H1 (cell line): ENCODE data around the gene TMEM114. TPM values are rescaled to one million over a fixed set of nuclear protein-coding genes. Genes with fewer than 3 reads are reported as not detected.

Experiments
- CTCF ChIA-PET: fragments of 300-600 bp; sonication (Branson Sonifier 250); formaldehyde crosslinking; loops from one replicate; lab custom pipeline; 2021; ENCODE audit not compliant: partially characterized antibody; lab: Charles Lee
- POLR2A ChIA-PET: fragments of 300-600 bp; sonication (Branson Sonifier 250); formaldehyde crosslinking; loops from one replicate; lab custom pipeline; 2021; ENCODE audit warnings: inconsistent platforms; ENCODE audit not compliant: partially characterized antibody; lab: Charles Lee
- DNase-seq, 2 experiments: peaks; one replicate each; pipeline versions ENCODE4 v3.0.0 to v3.0.0-alpha.2; 2010 to 2022; ENCODE audit warnings: low spot score in 2 of 2, low read depth in 1 of 2, mixed read lengths in 1 of 2
- FAIRE-seq: peaks from 2 replicates; lab custom pipeline; 2011; peaks lifted over from hg19 to GRCh38; lab: Jason Lieb, UNC
- H2AFZ ChIP-seq: 2 replicates; pipeline ENCODE4 v1.8.1; 2012; ENCODE audit warnings: low read length, inconsistent platforms
- H2AK5ac ChIP-seq: 2 replicates; pipeline ENCODE4 v1.6.1; 2013; ENCODE audit warnings: low read depth, low read length
- H2BK120ac ChIP-seq: replicated peaks from 2 replicates; pipeline ENCODE3; 2013; ENCODE audit warnings: low read depth, low read length, inconsistent platforms
- H2BK12ac ChIP-seq: 2 replicates; pipeline ENCODE4 v1.6.1; 2013; ENCODE audit warnings: low read depth, low read length
- H2BK15ac ChIP-seq: 2 replicates; pipeline ENCODE4 v1.6.1; 2013; ENCODE audit warnings: low read length
- H2BK20ac ChIP-seq: 2 replicates; pipeline ENCODE4 v1.6.1; 2013; ENCODE audit warnings: low read length
- H2BK5ac ChIP-seq: 2 replicates; pipeline ENCODE4 v1.6.1; 2013; ENCODE audit warnings: low read depth, low read length
- H3K14ac ChIP-seq: 2 replicates; pipeline ENCODE4 v1.6.1; 2013; ENCODE audit warnings: inconsistent platforms; ENCODE audit not compliant: insufficient read length
- H3K18ac ChIP-seq: 2 replicates; pipeline ENCODE4 v1.6.1; 2013; ENCODE audit warnings: low read length; ENCODE audit errors: extremely low read depth
- H3K23ac ChIP-seq: 2 replicates; pipeline ENCODE4 v1.6.1; 2013; ENCODE audit warnings: inconsistent platforms; ENCODE audit not compliant: insufficient read length
- H3K23me2 ChIP-seq: 2 replicates; pipeline ENCODE4 v1.6.1; 2013; ENCODE audit warnings: low read depth, low read length
- H3K27ac ChIP-seq: 2 replicates; pipeline ENCODE4 v1.6.1; 2011; ENCODE audit warnings: low read depth, low read length, inconsistent platforms
- H3K27me3 ChIP-seq, 4 experiments: replicated peaks in 1 of 4; 1 replicate in 1 of 4; 2 replicates in 3 of 4; pipeline versions ENCODE4 v1.6.1 to v1.8.1; 2011 to 2013; ENCODE audit warnings: low read length in 3 of 4, mild to moderate bottlenecking in 3 of 4, inconsistent platforms in 2 of 4, mixed read lengths in 2 of 4, moderate library complexity in 1 of 4; ENCODE audit not compliant: control insufficient read depth in 3 of 4, insufficient read depth in 3 of 4; ENCODE audit errors: extremely low read depth in 1 of 4
- H3K36me3 ChIP-seq, 4 experiments: 2 replicates each; pipeline versions ENCODE4 v1.6.1 to v1.8.1; 2011 to 2013; ENCODE audit warnings: mild to moderate bottlenecking in 4 of 4, low read length in 3 of 4, moderate library complexity in 2 of 4, control low read depth in 1 of 4, inconsistent platforms in 1 of 4; ENCODE audit not compliant: insufficient read depth in 4 of 4, control insufficient read depth in 2 of 4
- H3K4ac ChIP-seq: replicated peaks from 2 replicates; pipeline ENCODE3; 2013; ENCODE audit warnings: low read length, low read depth, mixed read lengths, inconsistent platforms; ENCODE audit not compliant: insufficient read length
- H3K4me1 ChIP-seq, 4 experiments: replicated peaks in 1 of 4; 1 replicate in 1 of 4; 2 replicates in 3 of 4; pipeline versions ENCODE4 v1.6.1 to v1.8.1; 2011 to 2013; ENCODE audit warnings: low read length in 3 of 4, inconsistent platforms in 2 of 4, mixed read lengths in 1 of 4; ENCODE audit not compliant: insufficient read depth in 4 of 4, control insufficient read depth in 3 of 4
- H3K4me2 ChIP-seq, 2 experiments: 2 replicates each; pipeline versions ENCODE4 v1.6.1 to v1.8.1; 2011 to 2013; ENCODE audit warnings: low read depth in 2 of 2, low read length in 2 of 2, control low read depth in 1 of 2, inconsistent platforms in 1 of 2, mild to moderate bottlenecking in 1 of 2; ENCODE audit not compliant: insufficient read depth in 1 of 2
- H3K4me3 ChIP-seq, 4 experiments: fragments of 200-600, 300-600 bp in 1 of 4; sonication (generic), shearing (Covaris generic), sonication (Bioruptor Twin) in 1 of 4; 2 replicates each; pipeline versions ENCODE4 v1.5.1 to v1.8.1; 2011 to 2016; ENCODE audit warnings: low read length in 4 of 4, low read depth in 3 of 4, control low read depth in 2 of 4, inconsistent platforms in 2 of 4, mild to moderate bottlenecking in 2 of 4, mixed read lengths in 1 of 4, moderate library complexity in 1 of 4; ENCODE audit not compliant: insufficient read depth in 2 of 4; ENCODE audit errors: extremely low read depth in 1 of 4
- H3K56ac ChIP-seq: replicated peaks from 2 replicates; pipeline ENCODE3; 2013; ENCODE audit warnings: low read depth, mild to moderate bottlenecking, mixed read lengths, low read length, inconsistent platforms; ENCODE audit not compliant: insufficient read length
- H3K79me1 ChIP-seq: 2 replicates; pipeline ENCODE4 v1.6.1; 2013; ENCODE audit warnings: low read depth, low read length, control low read depth
- H3K79me2 ChIP-seq, 2 experiments: 2 replicates each; pipeline versions ENCODE4 v1.6.1 to v1.8.1; 2012 to 2013; ENCODE audit warnings: low read length in 2 of 2, mild to moderate bottlenecking in 2 of 2, inconsistent platforms in 1 of 2; ENCODE audit not compliant: insufficient read depth in 2 of 2, control insufficient read depth in 1 of 2
- H3K9ac ChIP-seq, 4 experiments: replicated peaks in 1 of 4; 1 replicate in 1 of 4; 2 replicates in 3 of 4; pipeline versions ENCODE4 v1.6.1 to v1.8.1; 2011 to 2013; ENCODE audit warnings: low read depth in 3 of 4, low read length in 3 of 4, control low read depth in 2 of 4, mild to moderate bottlenecking in 2 of 4, moderate library complexity in 2 of 4, inconsistent platforms in 1 of 4; ENCODE audit errors: extremely low read depth in 1 of 4
- H3K9me3 ChIP-seq, 2 experiments: 2 replicates each; pipeline versions ENCODE4 v1.6.1 to v1.8.1; 2012 to 2013; ENCODE audit warnings: mild to moderate bottlenecking in 2 of 2, moderate library complexity in 2 of 2, control low read depth in 1 of 2, inconsistent platforms in 1 of 2, low read depth in 1 of 2, low read length in 1 of 2, mixed read lengths in 1 of 2; ENCODE audit not compliant: insufficient read depth in 2 of 2
- H4K20me1 ChIP-seq, 2 experiments: replicated peaks in 1 of 2; 2 replicates each; pipeline versions ENCODE3 to v1.8.1; 2011 to 2013; ENCODE audit warnings: inconsistent platforms in 2 of 2, low read length in 2 of 2, mild to moderate bottlenecking in 1 of 2; ENCODE audit not compliant: insufficient read depth in 2 of 2, control insufficient read depth in 1 of 2
- H4K5ac ChIP-seq: 2 replicates; pipeline ENCODE4 v1.6.1; 2013; ENCODE audit warnings: low read length, low read depth, mixed read lengths, inconsistent platforms; ENCODE audit not compliant: insufficient read length
- H4K8ac ChIP-seq: 2 replicates; pipeline ENCODE4 v1.8.0; 2013; ENCODE audit warnings: mild to moderate bottlenecking, moderate library complexity, low read length, inconsistent platforms; ENCODE audit not compliant: insufficient read depth; ENCODE audit errors: extremely low read depth
- H4K91ac ChIP-seq: replicated peaks from 2 replicates; pipeline ENCODE3; 2013; ENCODE audit warnings: low read length, mixed read lengths, inconsistent platforms; ENCODE audit not compliant: insufficient read length
- ASH2L ChIP-seq: fragments of 200-600, 300-600 bp; sonication (generic); IDR thresholded peaks from one replicate; pipeline ENCODE4 v1.7.1; 2017; ENCODE audit warnings: low read length
- CEBPB ChIP-seq: IDR thresholded peaks from 2 replicates; pipeline ENCODE4 v1.6.1; 2012; ENCODE audit warnings: low read depth, low read length
- CHD2 ChIP-seq: IDR thresholded peaks from 2 replicates; pipeline ENCODE4 v1.6.1; 2012; ENCODE audit warnings: low read length, improper control_type of control experiment
- EP300 ChIP-seq, 2 experiments: IDR thresholded peaks; 1 replicate in 1 of 2; 2 replicates in 1 of 2; pipeline ENCODE4 v1.6.1; 2011 to 2012; ENCODE audit warnings: low read depth in 2 of 2, low read length in 2 of 2, mild to moderate bottlenecking in 2 of 2, borderline replicate concordance in 1 of 2, inconsistent platforms in 1 of 2, moderate library complexity in 1 of 2
- KDM4A ChIP-seq: IDR thresholded peaks from one replicate; pipeline ENCODE4 v1.7.1; 2012; ENCODE audit warnings: low read depth, mild to moderate bottlenecking, moderate library complexity, low read length, inconsistent platforms; ENCODE audit not compliant: severe bottlenecking
- POLR2A ChIP-seq, 2 experiments: IDR thresholded peaks; 1 replicate in 1 of 2; 2 replicates in 1 of 2; pipeline ENCODE4 v1.6.1; 2011; ENCODE audit warnings: low read depth in 2 of 2, low read length in 2 of 2, mild to moderate bottlenecking in 2 of 2; ENCODE audit errors: control extremely low read depth in 1 of 2
- TEAD4 ChIP-seq: IDR thresholded peaks from 2 replicates; pipeline ENCODE4 v1.6.1; 2012; ENCODE audit warnings: low read depth, low read length, inconsistent platforms, mixed read lengths
- WGBS, 2 experiments: shearing (Covaris generic) in 1 of 2; methylation state at CpG; one replicate each; pipeline versions ENCODE4 v1.1.6 to v1.1.7; 2013 to 2015; ENCODE audit warnings: low lambda C conversion rate in 2 of 2, mixed read lengths in 2 of 2, inconsistent platforms in 1 of 2, low coverage in 1 of 2, missing lambda C conversion rate in 1 of 2; ENCODE audit not compliant: insufficient replicate concordance in 2 of 2, insufficient coverage in 1 of 2, insufficient read length in 1 of 2; ENCODE audit errors: extremely low coverage in 1 of 2, missing lambda C conversion rate in 1 of 2; 5-methylcytosine and 5-hydroxymethylcytosine counted together
- polyA plus RNA-seq, 7 experiments: library from polyadenylated mRNA; depleted of rRNA in 3 of 7; stranded (reverse) in 5 of 7; unstranded in 2 of 7; fragments of >200 nt in 5 of 7; fragments of 200-250 nt in 2 of 7; gene quantifications; 1 replicate in 5 of 7; 2 replicates in 1 of 7; 4 replicates in 1 of 7; pipeline versions ENCODE4 v1.2.1 to v1.2.3, GENCODE V29; 2011 to 2013; ENCODE audit warnings: missing spikeins in 2 of 7, mixed read lengths in 2 of 7
- total RNA-seq: library from RNA; stranded (reverse); fragmentation: NEBNext Ultra II Directional; extraction: Animal tissue kit (Norgen Biotek cat#: 25700); gene quantifications from 2 replicates; pipeline ENCODE4 v1.2.1, GENCODE V29; 2021
- TF ChIP-seq, protein P1 (sequence below), 3 experiments: IDR thresholded peaks; 1 replicate in 2 of 3; 2 replicates in 1 of 3; pipeline versions ENCODE4 v1.5.1 to v1.6.1; 2011; ENCODE audit warnings: low read length in 3 of 3, mild to moderate bottlenecking in 3 of 3, inconsistent platforms in 2 of 3, low read depth in 1 of 3, moderate library complexity in 1 of 3; ENCODE audit not compliant: insufficient read depth in 1 of 3; ENCODE audit errors: control extremely low read depth in 1 of 3

TMEM114 gene
- total and polyA plus RNA-seq, 2 of the 8 experiments (the other 6 are each of a cell fraction or from before 2014, with no cell fraction given): 1.6 to 2.9 TPM

GRCh38 chr16:8567355-8568230 is 22.7 kb downstream of the TMEM114 start:
- WGBS, 2 experiments: 26% methylated on average over 23 of the region's 23 CpGs; no CpG with 5 or more reads in 1 of the 2 experiments
- H3K14ac ChIP-seq: no peak overlapping the region
- FAIRE-seq: peak; percentile 57
- TF ChIP-seq, protein P1, sequence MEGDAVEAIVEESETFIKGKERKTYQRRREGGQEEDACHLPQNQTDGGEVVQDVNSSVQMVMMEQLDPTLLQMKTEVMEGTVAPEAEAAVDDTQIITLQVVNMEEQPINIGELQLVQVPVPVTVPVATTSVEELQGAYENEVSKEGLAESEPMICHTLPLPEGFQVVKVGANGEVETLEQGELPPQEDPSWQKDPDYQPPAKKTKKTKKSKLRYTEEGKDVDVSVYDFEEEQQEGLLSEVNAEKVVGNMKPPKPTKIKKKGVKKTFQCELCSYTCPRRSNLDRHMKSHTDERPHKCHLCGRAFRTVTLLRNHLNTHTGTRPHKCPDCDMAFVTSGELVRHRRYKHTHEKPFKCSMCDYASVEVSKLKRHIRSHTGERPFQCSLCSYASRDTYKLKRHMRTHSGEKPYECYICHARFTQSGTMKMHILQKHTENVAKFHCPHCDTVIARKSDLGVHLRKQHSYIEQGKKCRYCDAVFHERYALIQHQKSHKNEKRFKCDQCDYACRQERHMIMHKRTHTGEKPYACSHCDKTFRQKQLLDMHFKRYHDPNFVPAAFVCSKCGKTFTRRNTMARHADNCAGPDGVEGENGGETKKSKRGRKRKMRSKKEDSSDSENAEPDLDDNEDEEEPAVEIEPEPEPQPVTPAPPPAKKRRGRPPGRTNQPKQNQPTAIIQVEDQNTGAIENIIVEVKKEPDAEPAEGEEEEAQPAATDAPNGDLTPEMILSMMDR (IDR thresholded peaks at IDR 0.05; ENCODE audit: control extremely low read depth in 1 of 3, insufficient read depth in 1 of 3, low read depth in 1 of 3, low read length in 3 of 3): peak; percentile 83 to 100 (median 99)
- no peak for TF ChIP-seq ASH2L
- no peak for TF ChIP-seq KDM4A
- no peak for TF ChIP-seq POLR2A (IDR thresholded peaks at IDR 0.05; ENCODE audit: control extremely low read depth in 1 of 2, low read depth in 2 of 2, low read length in 2 of 2)
- TF ChIP-seq CEBPB: no peak; the same call in 1 of the 2 replicates
- peak; percentile 51; the same call in 1 of the 2 replicates for TF ChIP-seq TEAD4
- TF ChIP-seq CHD2: 0 out of 2 replicates have a peak, but pooled peaks have one; percentile 24
- TF ChIP-seq EP300 (IDR thresholded peaks at IDR 0.05; ENCODE audit: borderline replicate concordance in 1 of 2, low read depth in 2 of 2, low read length in 2 of 2): 0 out of 3 replicates have a peak, but pooled peaks of 1 of the 2 experiments have one; percentile 57

More at GRCh38 chr16:8567355-8568230, 22.7 kb downstream of the TMEM114 start:
- CTCF ChIA-PET: interaction anchor here (0.5 to 12.6 kb wide), 19 partner anchors 14 to 397 kb away, joined by 3 to 416 read pairs (median 4); partner anchors contain the start of genes METTL22 and TMEM114
- Histone ChIP-seq H2AFZ (peak overlapping the region; percentile 77; the same call in 1 of the 2 replicates), H3K18ac (no peak overlapping the region), H3K23ac (no peak overlapping the region), H3K79me2 (no peaks in the 10 kb centered on the region), H4K8ac (no peak overlapping the region), H2BK12ac (peak overlapping the region; percentile 64; the same call in 1 of the 2 replicates), H2BK20ac (peak overlapping the region; percentile 67; the same call in 1 of the 2 replicates), H3K79me1 (no peaks in the 10 kb centered on the region), H2BK15ac (peak overlapping the region; percentile 66), H2BK5ac (no peak overlapping the region), H3K27ac (no peak overlapping the region), H4K91ac (peak overlapping the region; percentile 36), H4K5ac (no peak overlapping the region), H3K4me1 (peaks cover 2 to 41% (median 8%) of the 10 kb centered on the region in 4 experiments; a peak in 6 of 7 replicates), H3K4ac (no peak overlapping the region), H4K20me1 (peaks cover 0 to 2% of the 10 kb centered on the region in 2 experiments), H3K56ac (no peak overlapping the region), H3K4me2 (peak overlapping the region in 1 of 2 experiments; percentile 27; a peak in 2 of 4 replicates), H3K4me3 (no peak overlapping the region), H3K9ac (no peak overlapping the region), H3K36me3 (no peaks in the 10 kb centered on the region), H3K27me3 (no peaks in the 10 kb centered on the region; a peak in 2 of 7 replicates), H2AK5ac (no peak overlapping the region; the same call in 1 of the 2 replicates), H3K9me3 (no peaks in the 10 kb centered on the region), H3K23me2 (peaks cover 28% of the 10 kb centered on the region), H2BK120ac (no peak overlapping the region)
- DNase-seq: peak; percentile 88 to 91
- POLR2A ChIA-PET: interaction anchor here (0.7 to 2.8 kb wide), 4 partner anchors 17 to 68 kb away, joined by 3 to 9 read pairs (median 4); no protein-coding TSS in a partner anchor
